HCT116 (cell line): ENCODE data around the gene POLR3G.

Experiments
- CEBPB ChIP-seq: IDR thresholded peaks from 2 replicates; pipeline ENCODE4 v1.6.1; 2012; ENCODE audit warnings: low read depth
- CTCF ChIP-seq, 3 experiments: fragments of 200-600 bp in 1 of 3; sonication (generic) in 1 of 3; IDR thresholded peaks in 2 of 3; conservative IDR thresholded peaks in 1 of 3; 2 replicates each; pipeline ENCODE4 v1.5.1; 2012 to 2017; ENCODE audit warnings: low read depth in 2 of 3, low read length in 2 of 3, antibody characterized with exemption in 1 of 3, borderline replicate concordance in 1 of 3, control low read depth in 1 of 3, mild to moderate bottlenecking in 1 of 3, mixed read lengths in 1 of 3, mixed run types in 1 of 3, moderate library complexity in 1 of 3; ENCODE audit not compliant: insufficient read depth in 1 of 3
- ELF1 ChIP-seq: IDR thresholded peaks from 2 replicates; pipeline ENCODE4 v1.6.1; 2012; ENCODE audit warnings: low read depth, borderline replicate concordance
- EZH2 ChIP-seq: fragments of 200-600 bp; sonication (generic); IDR thresholded peaks from 2 replicates; pipeline ENCODE4 v1.6.1; 2017; ENCODE audit warnings: antibody characterized with exemption, mixed run types
- JUND ChIP-seq: IDR thresholded peaks from 2 replicates; pipeline ENCODE4 v1.6.1; 2012
- MAX ChIP-seq: IDR thresholded peaks from 2 replicates; pipeline ENCODE4 v1.6.1; 2012
- POLR2A ChIP-seq: IDR thresholded peaks from 2 replicates; pipeline ENCODE4 v1.7.0; 2011; ENCODE audit warnings: borderline replicate concordance; ENCODE audit not compliant: insufficient read depth, insufficient read length; ENCODE audit errors: extremely low read depth
- POLR2AphosphoS5 ChIP-seq: IDR thresholded peaks from 2 replicates; pipeline ENCODE4 v1.6.1; 2011; ENCODE audit warnings: mild to moderate bottlenecking, low read depth, low read length, moderate library complexity
- REST ChIP-seq: IDR thresholded peaks from 2 replicates; pipeline ENCODE4 v1.6.1; 2012; ENCODE audit warnings: low read depth
- SIN3A ChIP-seq: IDR thresholded peaks from 2 replicates; pipeline ENCODE4 v1.6.1; 2012; ENCODE audit warnings: low read depth
- ZBTB33 ChIP-seq: IDR thresholded peaks from 2 replicates; pipeline ENCODE4 v1.6.1; 2011; ENCODE audit warnings: mild to moderate bottlenecking, low read length, moderate library complexity; ENCODE audit not compliant: insufficient replicate concordance; ENCODE audit errors: extremely low read depth

GRCh38 chr5:90562341-90562740, 87.7 kb downstream of the POLR3G start:
- TF ChIP-seq SIN3A (no peak), POLR2A (no peak), CTCF (IDR thresholded peaks at IDR 0.05 in 2 of 3, conservative IDR thresholded peaks at IDR 0.05 in 1 of 3; ENCODE audit: borderline replicate concordance in 1 of 3, insufficient read depth in 1 of 3, low read depth in 2 of 3, low read length in 2 of 3) (no peak), CEBPB (no peak), ZBTB33 (no peak), ELF1 (no peak), POLR2AphosphoS5 (no peak), REST (no peak), MAX (no peak), JUND (no peak), EZH2 (no peak)
